Activated naive CD8-positive, alpha-beta T cell treated with anti-CD3 and anti-CD28 coated beads for 36 hours (primary cell): ENCODE measurements around the gene BMERB1. TPM values are rescaled to one million over a fixed set of nuclear protein-coding genes. Genes with fewer than 3 reads are reported as not detected.

ENCODE experiments used
- DNase-seq: peaks from one replicate; pipeline ENCODE4 v3.0.0; 2021
- H3K27ac Mint-ChIP-seq: one replicate; pipeline ENCODE4 v1.8.0; 2022; ENCODE audit warnings: mild to moderate bottlenecking, moderate library complexity, mixed read lengths
- H3K27me3 Mint-ChIP-seq: one replicate; pipeline ENCODE4 v1.8.0; 2022; ENCODE audit warnings: mild to moderate bottlenecking, mixed read lengths
- H3K36me3 Mint-ChIP-seq: one replicate; pipeline ENCODE4 v1.8.0; 2021; ENCODE audit warnings: mild to moderate bottlenecking, mixed read lengths
- H3K4me1 Mint-ChIP-seq: one replicate; pipeline ENCODE4 v1.8.0; 2021; ENCODE audit warnings: mixed read lengths
- H3K4me3 Mint-ChIP-seq: one replicate; pipeline ENCODE4 v1.8.0; 2022; ENCODE audit warnings: mild to moderate bottlenecking, moderate library complexity, mixed read lengths
- H3K9me3 Mint-ChIP-seq: one replicate; pipeline ENCODE4 v1.8.0; 2022; ENCODE audit warnings: mixed read lengths
- total RNA-seq, 2 experiments: library from RNA; stranded (reverse); gene quantifications; one replicate each; pipeline ENCODE4 v1.2.3, GENCODE V29; 2021

Gene BMERB1
- total RNA-seq, 2 experiments from 2014 or later, result 19.9 to 24.8 TPM

GRCh38 chr16:15576960-15577958, 142.9 kb downstream of the BMERB1 start:
- no peak for DNase-seq
- H3K27me3 Mint-ChIP-seq, result no peaks in the 10 kb centered on the region
- peaks cover 22% of the 10 kb centered on the region for H3K9me3 Mint-ChIP-seq
- peaks cover 43% of the 10 kb centered on the region for H3K36me3 Mint-ChIP-seq
- peaks cover 18% of the 10 kb centered on the region for H3K4me1 Mint-ChIP-seq
- H3K27ac Mint-ChIP-seq, result no peak overlapping the region
- no peak overlapping the region for H3K4me3 Mint-ChIP-seq

GRCh38 chr16:15578824-15579223, 144.4 kb downstream of the BMERB1 start:
- H3K27ac Mint-ChIP-seq, result no peak overlapping the region
- H3K27me3 Mint-ChIP-seq, result no peaks in the 10 kb centered on the region

GRCh38 chr16:15581127-15581815, 146.9 kb downstream of the BMERB1 start:
- Mint-ChIP-seq H3K27me3 (no peaks in the 10 kb centered on the region), H3K36me3 (peaks cover 50% of the 10 kb centered on the region), H3K9me3 (peaks cover 12% of the 10 kb centered on the region)

More at GRCh38 chr16:15578824-15579223, 144.4 kb downstream of the BMERB1 start:
- H3K9me3 Mint-ChIP-seq, result peaks cover 8% of the 10 kb centered on the region
- peaks cover 4% of the 10 kb centered on the region for H3K4me1 Mint-ChIP-seq
- H3K4me3 Mint-ChIP-seq, result no peak overlapping the region
- H3K36me3 Mint-ChIP-seq, result peaks cover 42% of the 10 kb centered on the region
- no peak for DNase-seq

GRCh38 chr16:15583526-15583925, 149.1 kb downstream of the BMERB1 start:
- Mint-ChIP-seq H3K36me3 (peaks cover 60% of the 10 kb centered on the region), H3K9me3 (peaks cover 18% of the 10 kb centered on the region), H3K27me3 (no peaks in the 10 kb centered on the region), H3K4me3 (no peak overlapping the region), H3K27ac (no peak overlapping the region), H3K4me1 (no peaks in the 10 kb centered on the region)
- no peak for DNase-seq

More at GRCh38 chr16:15581127-15581815, 146.9 kb downstream of the BMERB1 start:
- Mint-ChIP-seq H3K4me3 (no peak overlapping the region), H3K4me1 (no peaks in the 10 kb centered on the region), H3K27ac (no peak overlapping the region)
- DNase-seq, result no peak

- Mint-ChIP-seq H3K36me3 (peaks cover 79% of the 10 kb centered on the region), H3K27ac (no peak overlapping the region), H3K9me3 (peaks cover 18% of the 10 kb centered on the region), H3K27me3 (no peaks in the 10 kb centered on the region), H3K4me3 (no peak overlapping the region), H3K4me1 (peaks cover 14% of the 10 kb centered on the region)
- no peak for DNase-seq
These were observed 151.6 kb downstream of the BMERB1 start for GRCh38 chr16:15585956-15586355.

DNA sequence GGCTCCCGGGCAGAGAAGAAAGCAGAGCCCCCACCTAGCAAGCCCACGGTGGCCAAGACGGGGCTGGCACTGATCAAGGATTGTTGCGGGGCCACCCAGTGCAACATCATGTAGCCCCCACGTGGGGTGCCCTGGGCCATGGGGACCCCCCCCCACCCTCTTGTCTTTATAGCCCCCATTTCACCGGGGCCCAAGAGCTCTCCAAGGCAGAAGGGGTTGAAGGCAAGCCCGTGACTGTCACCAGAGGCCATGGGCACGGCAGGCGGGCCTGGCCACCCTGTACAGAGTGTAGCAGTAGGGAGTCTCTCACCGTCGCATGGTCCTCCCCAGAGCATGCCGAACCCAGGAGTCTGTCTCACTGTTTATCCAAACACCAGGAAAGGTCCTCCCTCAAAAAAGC, 152.3 kb downstream of the BMERB1 start:
- Mint-ChIP-seq H3K4me3 (no peak overlapping the region), H3K27ac (no peak overlapping the region), H3K36me3 (peaks cover 83% of the 10 kb centered on the region), H3K27me3 (no peaks in the 10 kb centered on the region), H3K9me3 (peaks cover 18% of the 10 kb centered on the region), H3K4me1 (peaks cover 21% of the 10 kb centered on the region)
- DNase-seq, result no peak

GRCh38 chr16:15587152-15587825, 152.9 kb downstream of the BMERB1 start:
- DNase-seq, result no peak
- Mint-ChIP-seq H3K9me3 (peaks cover 18% of the 10 kb centered on the region), H3K27me3 (no peaks in the 10 kb centered on the region), H3K4me3 (no peak overlapping the region), H3K27ac (no peak overlapping the region), H3K36me3 (peaks cover 86% of the 10 kb centered on the region), H3K4me1 (peaks cover 25% of the 10 kb centered on the region)

DNA sequence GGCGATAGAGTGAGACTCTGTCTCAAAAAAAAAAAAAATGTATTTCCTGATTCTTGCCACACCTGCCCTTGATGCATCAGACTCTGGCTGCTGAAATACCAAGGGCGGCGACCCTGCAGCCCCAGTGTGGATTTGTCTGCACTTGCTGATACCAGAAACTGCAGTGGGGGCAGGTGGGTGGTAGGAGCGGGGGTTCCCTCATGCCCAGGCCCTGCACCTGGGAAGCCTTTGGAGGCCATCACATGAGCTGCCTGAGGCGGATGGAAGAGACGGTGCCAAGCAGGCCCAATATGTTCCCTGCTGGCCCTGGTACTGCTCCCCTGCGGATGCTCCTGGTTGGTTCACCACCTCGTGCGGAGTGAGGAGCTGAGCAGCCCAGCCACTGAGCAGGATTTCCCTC, 157.9 kb downstream of the BMERB1 start:
- Mint-ChIP-seq H3K4me1 (peaks cover 45% of the 10 kb centered on the region), H3K27me3 (no peaks in the 10 kb centered on the region), H3K36me3 (peaks cover 82% of the 10 kb centered on the region), H3K9me3 (peaks cover 7% of the 10 kb centered on the region), H3K27ac (peak overlapping the region; percentile 74), H3K4me3 (no peak overlapping the region)
- DNase-seq, result no peak

- peaks cover 4% of the 10 kb centered on the region for H3K9me3 Mint-ChIP-seq
- H3K27ac Mint-ChIP-seq, result peak overlapping the region; percentile 61
- H3K27me3 Mint-ChIP-seq, result no peaks in the 10 kb centered on the region
- H3K36me3 Mint-ChIP-seq, result peaks cover 74% of the 10 kb centered on the region
- peaks cover 45% of the 10 kb centered on the region for H3K4me1 Mint-ChIP-seq
- no peak for DNase-seq
- H3K4me3 Mint-ChIP-seq, result no peak overlapping the region
These were observed 158.8 kb downstream of the BMERB1 start for GRCh38 chr16:15593235-15593634.

- Mint-ChIP-seq H3K27me3 (no peaks in the 10 kb centered on the region), H3K4me3 (no peak overlapping the region), H3K27ac (peak overlapping the region; percentile 56), H3K9me3 (peaks cover 4% of the 10 kb centered on the region), H3K4me1 (peaks cover 42% of the 10 kb centered on the region), H3K36me3 (peaks cover 68% of the 10 kb centered on the region)
- no peak for DNase-seq
These were observed 160.4 kb downstream of the BMERB1 start for GRCh38 chr16:15594711-15595320.

DNA sequence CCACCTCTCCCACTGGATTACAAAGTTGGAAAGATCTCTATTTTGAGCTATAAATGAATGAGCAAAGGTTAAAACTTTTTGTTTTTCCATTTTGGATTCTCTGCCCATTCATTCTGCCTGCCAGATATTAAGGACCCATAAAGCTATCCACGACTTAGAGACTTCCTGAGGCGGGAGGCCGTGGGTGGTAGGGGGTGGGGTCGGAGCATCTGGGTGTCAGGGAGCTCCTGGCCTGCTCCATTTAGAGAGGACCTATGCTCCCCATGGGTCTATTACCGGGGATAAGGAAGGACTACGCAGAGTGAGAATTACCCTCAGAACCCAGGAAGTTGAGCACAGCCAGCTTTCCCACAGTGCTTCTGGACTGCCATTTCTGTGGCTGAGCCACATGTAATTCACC, 162.7 kb downstream of the BMERB1 start:
- Mint-ChIP-seq H3K9me3 (peaks cover 4% of the 10 kb centered on the region), H3K4me3 (no peak overlapping the region), H3K27ac (peak overlapping the region; percentile 58), H3K27me3 (no peaks in the 10 kb centered on the region), H3K36me3 (peaks cover 68% of the 10 kb centered on the region), H3K4me1 (peaks cover 26% of the 10 kb centered on the region)
- DNase-seq, result no peak

DNA sequence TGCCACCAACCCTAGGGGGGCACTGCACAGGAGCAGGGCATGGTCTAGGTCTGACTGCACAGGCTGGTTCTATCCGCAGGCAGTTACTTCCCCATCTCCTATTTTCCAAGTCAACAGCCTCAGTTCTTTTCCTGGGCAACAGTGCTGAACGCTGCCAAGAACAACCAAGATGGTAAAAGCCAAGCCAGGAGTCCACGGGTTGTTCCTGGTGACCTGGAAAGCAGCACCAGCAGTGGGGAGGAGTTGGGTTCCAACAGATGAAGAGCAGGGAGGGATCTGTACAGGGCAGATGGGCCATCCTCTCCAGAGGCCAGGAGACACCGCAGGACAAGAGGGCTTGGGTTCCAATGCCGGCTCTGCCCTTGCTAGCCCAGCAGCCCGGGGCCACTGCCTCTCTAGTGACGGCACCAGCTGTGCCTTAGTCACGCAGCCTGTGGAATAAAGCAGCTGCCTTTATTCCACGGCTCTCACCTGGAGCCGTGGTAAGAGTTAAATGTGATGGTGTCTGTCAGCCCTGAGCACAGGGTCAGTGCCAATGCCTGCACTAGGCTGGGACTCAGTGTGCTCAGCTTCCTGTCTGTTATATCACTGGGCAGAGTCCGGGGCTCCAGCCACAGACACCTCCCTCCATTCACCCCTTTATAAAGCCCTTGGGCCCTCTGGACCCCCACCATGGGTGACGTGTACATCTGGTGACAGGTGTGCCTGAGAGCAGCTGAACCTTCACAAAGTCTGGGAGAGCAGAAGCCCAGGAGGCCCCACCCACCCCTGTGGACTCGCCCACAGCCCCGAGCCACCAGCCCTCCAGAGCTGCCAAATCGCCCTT, 163.6 kb downstream of the BMERB1 start:
- Mint-ChIP-seq H3K27ac (peak overlapping the region; percentile 91), H3K4me1 (peaks cover 18% of the 10 kb centered on the region), H3K36me3 (peaks cover 60% of the 10 kb centered on the region), H3K9me3 (peaks cover 4% of the 10 kb centered on the region), H3K27me3 (no peaks in the 10 kb centered on the region), H3K4me3 (no peak overlapping the region)
- DNase-seq, result no peak

GRCh38 chr16:15598648-15599190, 164.3 kb downstream of the BMERB1 start:
- DNase-seq, result peak; percentile 43
- Mint-ChIP-seq H3K36me3 (peaks cover 57% of the 10 kb centered on the region), H3K4me3 (no peak overlapping the region), H3K27me3 (no peaks in the 10 kb centered on the region), H3K27ac (peak overlapping the region; percentile 91), H3K4me1 (peaks cover 11% of the 10 kb centered on the region), H3K9me3 (peaks cover 3% of the 10 kb centered on the region)
